Measurements from ENCODE around the gene ARHGAP10.

DNA sequence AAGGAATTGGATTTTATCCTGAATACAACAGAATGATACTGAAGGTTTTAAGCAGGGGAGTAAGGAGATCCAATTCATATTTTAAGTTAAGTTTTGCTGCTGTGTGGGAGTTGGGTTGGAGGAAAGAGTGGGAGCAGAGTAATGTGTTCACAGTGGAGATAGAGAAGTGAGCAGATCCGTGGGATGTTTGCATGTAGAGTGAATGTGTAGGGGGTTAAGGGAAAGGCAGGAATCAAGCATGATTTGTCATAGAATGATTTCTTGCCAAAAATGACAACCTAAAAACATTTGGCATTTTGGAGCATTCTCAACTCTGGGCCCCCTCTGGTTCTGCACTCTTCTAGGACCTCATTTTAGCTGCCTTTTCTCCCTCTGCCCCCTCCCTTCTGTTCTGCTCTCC, 76.6 kb downstream of the ARHGAP10 start:
- TF ChIP-seq SMC3 (IDR thresholded peaks at IDR 0.05; ENCODE audit: borderline replicate concordance, low read length) (no peak), SMAD1 (IDR thresholded peaks at IDR 0.05; ENCODE audit: low read depth, partially characterized antibody) (no peak), POLR2AphosphoS5 (IDR thresholded peaks at IDR 0.05; ENCODE audit: low read length) (no peak), CTCF (IDR thresholded peaks at IDR 0.05 in 2 of 3, conservative IDR thresholded peaks at IDR 0.05 in 1 of 3; ENCODE audit: control insufficient read depth in 2 of 3, extremely low read depth in 1 of 3, insufficient read depth in 1 of 3, low read depth in 3 of 3, low read length in 3 of 3) (no peak), EZH2 (IDR thresholded peaks at IDR 0.05; ENCODE audit: borderline replicate concordance, control insufficient read depth, low read depth, low read length) (no peak), RELA (IDR thresholded peaks at IDR 0.05; ENCODE audit: borderline replicate concordance, partially characterized antibody) (no peak), ZNF24 (IDR thresholded peaks at IDR 0.05) (no peak), ZNF217 (IDR thresholded peaks at IDR 0.05) (no peak), SPI1 (IDR thresholded peaks at IDR 0.05; ENCODE audit: borderline replicate concordance, insufficient read depth, low read depth, low read length) (peak; percentile 64), GATAD2B (conservative IDR thresholded peaks at IDR 0.05; ENCODE audit: low read depth) (no peak), BMI1 (IDR thresholded peaks at IDR 0.05; ENCODE audit: borderline replicate concordance) (no peak), BACH1 (IDR thresholded peaks at IDR 0.05; ENCODE audit: borderline replicate concordance) (no peak), SP1 (IDR thresholded peaks at IDR 0.05; ENCODE audit: low read depth, low read length) (no peak)
- TF ChIP-seq, protein P1, sequence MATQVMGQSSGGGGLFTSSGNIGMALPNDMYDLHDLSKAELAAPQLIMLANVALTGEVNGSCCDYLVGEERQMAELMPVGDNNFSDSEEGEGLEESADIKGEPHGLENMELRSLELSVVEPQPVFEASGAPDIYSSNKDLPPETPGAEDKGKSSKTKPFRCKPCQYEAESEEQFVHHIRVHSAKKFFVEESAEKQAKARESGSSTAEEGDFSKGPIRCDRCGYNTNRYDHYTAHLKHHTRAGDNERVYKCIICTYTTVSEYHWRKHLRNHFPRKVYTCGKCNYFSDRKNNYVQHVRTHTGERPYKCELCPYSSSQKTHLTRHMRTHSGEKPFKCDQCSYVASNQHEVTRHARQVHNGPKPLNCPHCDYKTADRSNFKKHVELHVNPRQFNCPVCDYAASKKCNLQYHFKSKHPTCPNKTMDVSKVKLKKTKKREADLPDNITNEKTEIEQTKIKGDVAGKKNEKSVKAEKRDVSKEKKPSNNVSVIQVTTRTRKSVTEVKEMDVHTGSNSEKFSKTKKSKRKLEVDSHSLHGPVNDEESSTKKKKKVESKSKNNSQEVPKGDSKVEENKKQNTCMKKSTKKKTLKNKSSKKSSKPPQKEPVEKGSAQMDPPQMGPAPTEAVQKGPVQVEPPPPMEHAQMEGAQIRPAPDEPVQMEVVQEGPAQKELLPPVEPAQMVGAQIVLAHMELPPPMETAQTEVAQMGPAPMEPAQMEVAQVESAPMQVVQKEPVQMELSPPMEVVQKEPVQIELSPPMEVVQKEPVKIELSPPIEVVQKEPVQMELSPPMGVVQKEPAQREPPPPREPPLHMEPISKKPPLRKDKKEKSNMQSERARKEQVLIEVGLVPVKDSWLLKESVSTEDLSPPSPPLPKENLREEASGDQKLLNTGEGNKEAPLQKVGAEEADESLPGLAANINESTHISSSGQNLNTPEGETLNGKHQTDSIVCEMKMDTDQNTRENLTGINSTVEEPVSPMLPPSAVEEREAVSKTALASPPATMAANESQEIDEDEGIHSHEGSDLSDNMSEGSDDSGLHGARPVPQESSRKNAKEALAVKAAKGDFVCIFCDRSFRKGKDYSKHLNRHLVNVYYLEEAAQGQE (IDR thresholded peaks at IDR 0.05; ENCODE audit: low read depth, low read length) = no peak

Data from GM12878 (cell line).